Gastrocnemius medialis (tissue), 4 donors: Measurements from ENCODE around the gene UAP1L1.

Experiments
- POLR2A ChIP-seq, 2 donors: fragments of 450-650 bp; IDR thresholded peaks; one replicate each; pipeline ENCODE4 v1.6.1; 2017; ENCODE audit warnings: antibody characterized with exemption in 2 of 2, mild to moderate bottlenecking in 2 of 2, moderate library complexity in 2 of 2
- TF ChIP-seq, protein P1 (sequence below), 5 experiments: fragments of 450-650 bp in 3 of 5; fragments of 200-600 bp in 2 of 5; sonication (generic) in 2 of 5; IDR thresholded peaks in 4 of 5; conservative IDR thresholded peaks in 1 of 5; 1 replicate in 4 of 5; 2 replicates in 1 of 5; pipeline ENCODE4 v1.5.1; 2016 to 2019; ENCODE audit warnings: antibody characterized with exemption in 5 of 5, mild to moderate bottlenecking in 3 of 5, moderate library complexity in 3 of 5

DNA sequence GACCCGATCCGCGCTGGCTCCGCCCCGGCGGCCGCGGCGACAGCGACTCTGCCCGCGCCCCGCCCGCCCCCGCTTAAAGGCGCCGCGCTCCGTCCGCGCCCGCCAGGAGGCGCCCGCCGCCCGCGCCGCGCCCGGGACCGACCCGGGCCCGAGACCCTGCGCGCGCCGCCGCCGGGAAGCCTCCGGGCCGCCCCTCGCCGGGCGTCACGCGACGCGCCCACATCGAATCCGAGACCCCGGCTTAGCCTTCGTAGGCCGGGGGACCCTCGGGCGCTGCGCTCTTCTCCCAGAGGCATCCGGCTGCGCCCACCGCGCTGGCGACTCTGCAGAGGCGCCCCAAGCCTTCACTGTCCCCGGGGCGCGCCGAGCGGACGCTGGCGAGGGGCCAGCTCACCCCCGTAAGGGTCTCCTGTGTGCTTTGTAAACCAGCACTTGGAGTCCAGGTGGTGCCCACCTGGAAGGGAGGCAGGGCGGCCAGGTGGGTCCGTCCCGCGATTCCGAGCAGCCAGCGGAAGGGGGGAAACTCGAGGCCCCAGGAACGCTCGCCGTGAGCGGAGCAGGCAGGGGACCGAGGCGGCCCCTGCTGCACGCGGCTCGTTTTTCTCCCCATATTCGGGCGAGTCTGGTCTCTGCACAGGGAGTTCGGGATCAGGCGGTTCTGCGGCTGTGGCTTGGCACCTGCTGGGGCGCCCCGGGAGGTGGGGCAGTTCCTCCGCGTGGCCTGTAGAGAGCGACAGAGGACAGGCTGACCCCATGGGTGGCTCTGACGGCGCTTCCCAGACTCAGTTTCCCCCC, 48.9 kb upstream of the UAP1L1 start:
- TF ChIP-seq, protein P1, sequence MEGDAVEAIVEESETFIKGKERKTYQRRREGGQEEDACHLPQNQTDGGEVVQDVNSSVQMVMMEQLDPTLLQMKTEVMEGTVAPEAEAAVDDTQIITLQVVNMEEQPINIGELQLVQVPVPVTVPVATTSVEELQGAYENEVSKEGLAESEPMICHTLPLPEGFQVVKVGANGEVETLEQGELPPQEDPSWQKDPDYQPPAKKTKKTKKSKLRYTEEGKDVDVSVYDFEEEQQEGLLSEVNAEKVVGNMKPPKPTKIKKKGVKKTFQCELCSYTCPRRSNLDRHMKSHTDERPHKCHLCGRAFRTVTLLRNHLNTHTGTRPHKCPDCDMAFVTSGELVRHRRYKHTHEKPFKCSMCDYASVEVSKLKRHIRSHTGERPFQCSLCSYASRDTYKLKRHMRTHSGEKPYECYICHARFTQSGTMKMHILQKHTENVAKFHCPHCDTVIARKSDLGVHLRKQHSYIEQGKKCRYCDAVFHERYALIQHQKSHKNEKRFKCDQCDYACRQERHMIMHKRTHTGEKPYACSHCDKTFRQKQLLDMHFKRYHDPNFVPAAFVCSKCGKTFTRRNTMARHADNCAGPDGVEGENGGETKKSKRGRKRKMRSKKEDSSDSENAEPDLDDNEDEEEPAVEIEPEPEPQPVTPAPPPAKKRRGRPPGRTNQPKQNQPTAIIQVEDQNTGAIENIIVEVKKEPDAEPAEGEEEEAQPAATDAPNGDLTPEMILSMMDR (IDR thresholded peaks at IDR 0.05 in 4 of 5, conservative IDR thresholded peaks at IDR 0.05 in 1 of 5), result peak in 3 of 5 experiments; percentile 7 to 28 (median 19)
- TF ChIP-seq POLR2A (IDR thresholded peaks at IDR 0.05), result no peak
